ENCODE results near the gene IP6K3. TPM values are rescaled to one million over a fixed set of nuclear protein-coding genes. Genes with fewer than 3 reads are reported as not detected.

Gene IP6K3
- total RNA-seq, 1 donor from 2014 or later = 2.9 TPM

GRCh38 chr6:33711140-33712129 is 35.3 kb downstream of the IP6K3 start, which contains the start of gene UQCC2:
Gene UQCC2, minus strand, starts transcription at chr6:33711700. Its CDS starts 14 bp downstream, at chr6:33711686.
- no peaks in the 10 kb centered on the region for H3K27me3 ChIP-seq
- DNase-seq (ENCODE audit: low spot score) = peak; percentile 99
- peak within 1 kb of the TSS; percentile 75 for H3K4me2 ChIP-seq
- Mint-ChIP-seq H3K27ac (peak within 1 kb of the TSS; percentile 96), H3K4me3 (peak within 1 kb of the TSS; percentile 94), H3K27me3 (ENCODE audit: insufficient read depth, low read depth) (no peaks in the 10 kb centered on the region), H3K4me1 (peaks cover 24% of the 10 kb centered on the region), H3K9me3 (no peaks in the 10 kb centered on the region), H3K36me3 (peaks cover 19% of the 10 kb centered on the region)
- H2AFZ ChIP-seq (replicated peaks) = peak within 1 kb of the TSS; percentile 96
- peaks cover 28% of the 10 kb centered on the region for H3K79me2 ChIP-seq (ENCODE audit: low read depth)
- peak within 1 kb of the TSS; percentile 53 for H3K9ac ChIP-seq
- peak within 1 kb of the TSS; percentile 75 for H3K27ac ChIP-seq
- peak within 1 kb of the TSS; percentile 70 for H3K4me3 ChIP-seq
- H4K20me1 ChIP-seq (ENCODE audit: low read depth) = peaks cover 9% of the 10 kb centered on the region
- peaks cover 14% of the 10 kb centered on the region for H3K4me1 ChIP-seq
- no peaks in the 10 kb centered on the region for H3F3A ChIP-seq (ENCODE audit: low read depth)
- no peaks in the 10 kb centered on the region for H3K36me3 ChIP-seq
- TF ChIP-seq CTCF (IDR thresholded peaks at IDR 0.05) (peak; percentile 69), EZH2 (IDR thresholded peaks at IDR 0.05) (peak; percentile 45), EZH2phosphoT487 (IDR thresholded peaks at IDR 0.05) (no peak)
- no peaks in the 10 kb centered on the region for H3K9me3 ChIP-seq (ENCODE audit: low read depth)

GRCh38 chr6:33710296-33711121 is 36.2 kb downstream of the IP6K3 start:
- no peak overlapping the region for H3K27ac ChIP-seq
- peaks cover 24% of the 10 kb centered on the region for H3K4me1 Mint-ChIP-seq
- H3K27me3 Mint-ChIP-seq (ENCODE audit: insufficient read depth, low read depth) = no peaks in the 10 kb centered on the region
- TF ChIP-seq CTCF (IDR thresholded peaks at IDR 0.05) (no peak), EZH2 (IDR thresholded peaks at IDR 0.05) (no peak), EZH2phosphoT487 (IDR thresholded peaks at IDR 0.05) (no peak)
- peak overlapping the region; percentile 70 for H3K4me3 ChIP-seq
- no peaks in the 10 kb centered on the region for H3K9me3 ChIP-seq (ENCODE audit: low read depth)
- peak overlapping the region; percentile 96 for H2AFZ ChIP-seq (replicated peaks)
- DNase-seq (ENCODE audit: low spot score) = peak; percentile 37
- no peaks in the 10 kb centered on the region for H3K9me3 Mint-ChIP-seq
- H3K27me3 ChIP-seq = no peaks in the 10 kb centered on the region
- H3F3A ChIP-seq (ENCODE audit: low read depth) = no peaks in the 10 kb centered on the region
- H3K36me3 Mint-ChIP-seq = peaks cover 19% of the 10 kb centered on the region
- no peaks in the 10 kb centered on the region for H3K36me3 ChIP-seq
- H3K4me1 ChIP-seq = peaks cover 14% of the 10 kb centered on the region
- peak overlapping the region; percentile 96 for H3K27ac Mint-ChIP-seq
- H3K4me2 ChIP-seq = peak overlapping the region; percentile 75
- peaks cover 28% of the 10 kb centered on the region for H3K79me2 ChIP-seq (ENCODE audit: low read depth)
- peak overlapping the region; percentile 94 for H3K4me3 Mint-ChIP-seq
- no peak overlapping the region for H3K9ac ChIP-seq
- H4K20me1 ChIP-seq (ENCODE audit: low read depth) = peaks cover 14% of the 10 kb centered on the region

- Mint-ChIP-seq H3K27me3 (ENCODE audit: insufficient read depth, low read depth) (no peaks in the 10 kb centered on the region), H3K36me3 (peaks cover 19% of the 10 kb centered on the region), H3K4me3 (peak overlapping the region; percentile 55), H3K27ac (no peak overlapping the region), H3K9me3 (no peaks in the 10 kb centered on the region), H3K4me1 (peaks cover 24% of the 10 kb centered on the region)
- H3K4me3 ChIP-seq = no peak overlapping the region
- H3K4me1 ChIP-seq = peaks cover 14% of the 10 kb centered on the region
- H3K27me3 ChIP-seq = no peaks in the 10 kb centered on the region
- H3F3A ChIP-seq (ENCODE audit: low read depth) = no peaks in the 10 kb centered on the region
- peak overlapping the region; percentile 75 for H3K4me2 ChIP-seq
- DNase-seq (ENCODE audit: low spot score) = no peak
- no peak overlapping the region for H3K27ac ChIP-seq
- peaks cover 28% of the 10 kb centered on the region for H3K79me2 ChIP-seq (ENCODE audit: low read depth)
- H4K20me1 ChIP-seq (ENCODE audit: low read depth) = peaks cover 18% of the 10 kb centered on the region
- H2AFZ ChIP-seq (replicated peaks) = no peak overlapping the region
- H3K36me3 ChIP-seq = no peaks in the 10 kb centered on the region
- no peak for TF ChIP-seq EZH2phosphoT487 (IDR thresholded peaks at IDR 0.05)
- TF ChIP-seq EZH2 (IDR thresholded peaks at IDR 0.05) = no peak
- TF ChIP-seq CTCF (IDR thresholded peaks at IDR 0.05) = no peak
- H3K9ac ChIP-seq = no peak overlapping the region
- H3K9me3 ChIP-seq (ENCODE audit: low read depth) = no peaks in the 10 kb centered on the region
These were observed 37.0 kb downstream of the IP6K3 start for GRCh38 chr6:33709605-33710295.

All from neural progenitor cell (in vitro differentiated cells).